K562 (cell line): ENCODE data around the gene ZPR1. TPM values are rescaled to one million over a fixed set of nuclear protein-coding genes. Genes with fewer than 3 reads are reported as not detected.

Experiments
- CTBP1 ChIP-seq: fragments of 450-650 bp; IDR thresholded peaks from 2 replicates; pipeline ENCODE4 v1.6.1; 2016; ENCODE audit warnings: borderline replicate concordance
- FOXA3 ChIP-seq, 2 experiments: fragments of 450-650 bp in 1 of 2; sonication (generic) in 1 of 2; formaldehyde crosslinking; IDR thresholded peaks in 1 of 2; conservative IDR thresholded peaks in 1 of 2; 2 replicates each; pipeline versions ENCODE4 v1.4.0 to v1.8.0; 2020 to 2022; ENCODE audit warnings: mild to moderate bottlenecking in 2 of 2, missing genetic modification reagents in 1 of 2
- HEY1 ChIP-seq: fragments of 250-450 bp; sonication (Bioruptor Pico); IDR thresholded peaks from 2 replicates; pipeline ENCODE4 v1.5.0; 2020; ENCODE audit warnings: mild to moderate bottlenecking, moderate library complexity, borderline replicate concordance
- JUN ChIP-seq, 2 experiments: sonication (generic) in 1 of 2; formaldehyde crosslinking in 1 of 2; IDR thresholded peaks; 2 replicates each; pipeline versions ENCODE4 v1.6.1 to v1.8.0; 2012 to 2022; ENCODE audit warnings: borderline replicate concordance in 2 of 2, mild to moderate bottlenecking in 2 of 2, improper control_type of control experiment in 1 of 2, low read depth in 1 of 2, low read length in 1 of 2, missing genetic modification reagents in 1 of 2
- NFE2 ChIP-seq: IDR thresholded peaks from 2 replicates; pipeline ENCODE4 v1.6.1; 2014; ENCODE audit warnings: antibody characterized with exemption, low read depth
- PHB ChIP-seq: fragments of 250-450 bp; sonication (Bioruptor Pico); IDR thresholded peaks from 2 replicates; pipeline ENCODE4 v1.5.0; 2021
- RB1 ChIP-seq: fragments of 450-650 bp; IDR thresholded peaks from 2 replicates; pipeline ENCODE4 v1.6.1; 2017; ENCODE audit warnings: low read depth, mild to moderate bottlenecking
- REST ChIP-seq, 2 experiments: fragments of 450-650 bp; formaldehyde crosslinking in 1 of 2; IDR thresholded peaks; 2 replicates each; pipeline versions ENCODE4 v1.4.0 to v1.6.1; 2014 to 2020; ENCODE audit warnings: mild to moderate bottlenecking in 2 of 2, borderline replicate concordance in 1 of 2, low read depth in 1 of 2
- ZNF449 ChIP-seq: fragments of 250-450 bp; sonication (Bioruptor Pico); IDR thresholded peaks from 2 replicates; pipeline ENCODE4 v1.8.0; 2022; ENCODE audit warnings: moderate library complexity, mild to moderate bottlenecking, inconsistent platforms
- polyA plus RNA-seq, 8 experiments: library from polyadenylated mRNA; depleted of rRNA in 4 of 8; stranded (reverse) in 5 of 8; unstranded in 3 of 8; fragments of >200 nt; fragmentation: Nextera tagmentation in 2 of 8; fragmentation: Illumina TruSeq in 1 of 8; extraction: Ambion mirVana in 2 of 8; extraction: Trizol in 1 of 8; gene quantifications; 2 replicates each; pipeline versions ENCODE4 v1.2.1 to v1.2.3, GENCODE V29; 2011 to 2014; ENCODE audit warnings: inconsistent platforms in 1 of 8, missing spikeins in 1 of 8
- total RNA-seq, 7 experiments: library from RNA; depleted of rRNA in 6 of 7; stranded (reverse); fragments of >200 nt in 6 of 7; fragmentation: Illumina TruSeq in 2 of 7; extraction: Trizol in 2 of 7; gene quantifications; 2 replicates each; pipeline versions ENCODE4 v1.2.1 to v1.2.3, GENCODE V29; 2011 to 2021; ENCODE audit warnings: low replicate concordance in 1 of 7
- TF ChIP-seq, protein P1 (sequence below): fragments of 450-650 bp; formaldehyde crosslinking; IDR thresholded peaks from 2 replicates; pipeline ENCODE4 v1.4.0; 2020; ENCODE audit warnings: mild to moderate bottlenecking, moderate library complexity

ZPR1 gene
- total and polyA plus RNA-seq, 9 of the 15 experiments (the other 6 are each of a cell fraction or from before 2014, with no cell fraction given): 13.0 to 120 (median 83.8) TPM

GRCh38 chr11:116791002-116791812, 3.4 kb upstream of the ZPR1 start (continued):
- TF ChIP-seq REST (IDR thresholded peaks at IDR 0.05; ENCODE audit: borderline replicate concordance): peak; percentile 77
- no peak for TF ChIP-seq REST (CRISPR knock-in tag; IDR thresholded peaks at IDR 0.05; ENCODE audit: low read depth)
- no peak for TF ChIP-seq ZNF449 (CRISPR knock-in tag)
- peak; percentile 77 for TF ChIP-seq RB1
- TF ChIP-seq, protein P1, sequence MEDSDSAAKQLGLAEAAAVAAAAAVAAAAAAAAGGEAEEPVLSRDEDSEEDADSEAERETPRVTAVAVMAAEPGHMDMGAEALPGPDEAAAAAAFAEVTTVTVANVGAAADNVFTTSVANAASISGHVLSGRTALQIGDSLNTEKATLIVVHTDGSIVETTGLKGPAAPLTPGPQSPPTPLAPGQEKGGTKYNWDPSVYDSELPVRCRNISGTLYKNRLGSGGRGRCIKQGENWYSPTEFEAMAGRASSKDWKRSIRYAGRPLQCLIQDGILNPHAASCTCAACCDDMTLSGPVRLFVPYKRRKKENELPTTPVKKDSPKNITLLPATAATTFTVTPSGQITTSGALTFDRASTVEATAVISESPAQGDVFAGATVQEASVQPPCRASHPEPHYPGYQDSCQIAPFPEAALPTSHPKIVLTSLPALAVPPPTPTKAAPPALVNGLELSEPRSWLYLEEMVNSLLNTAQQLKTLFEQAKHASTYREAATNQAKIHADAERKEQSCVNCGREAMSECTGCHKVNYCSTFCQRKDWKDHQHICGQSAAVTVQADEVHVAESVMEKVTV: peak; percentile 35; the same call in 1 of the 2 replicates
- 0 out of 2 replicates have a peak, but pooled peaks have one; percentile 22 for TF ChIP-seq PHB (CRISPR knock-in tag)
- TF ChIP-seq HEY1 (CRISPR knock-in tag): no peak
- TF ChIP-seq JUN (IDR thresholded peaks at IDR 0.05; ENCODE audit: borderline replicate concordance, low read depth, low read length): no peak
- TF ChIP-seq JUN (CRISPR knock-in tag; IDR thresholded peaks at IDR 0.05; ENCODE audit: borderline replicate concordance): 0 out of 2 replicates have a peak, but pooled peaks have one; percentile 34
- TF ChIP-seq NFE2: no peak
- TF ChIP-seq FOXA3 (CRISPR knock-in tag; conservative IDR thresholded peaks at IDR 0.05 in 1 of 2, IDR thresholded peaks at IDR 0.05 in 1 of 2): 0 out of 4 replicates have a peak, but pooled peaks of 1 of the 2 experiments have one; percentile 31
- TF ChIP-seq CTBP1: peak; percentile 46; the same call in 1 of the 2 replicates
